HepG2 (cell line): ENCODE data around the gene SLC7A6OS. TPM values are rescaled to one million over a fixed set of nuclear protein-coding genes. Genes with fewer than 3 reads are reported as not detected.

ENCODE experiments used
- ARID2 ChIP-seq: sonication (generic); formaldehyde crosslinking; IDR thresholded peaks from 2 replicates; pipeline ENCODE4 v1.8.1; 2022; ENCODE audit warnings: mild to moderate bottlenecking, missing genetic modification reagents, borderline replicate concordance
- ATM ChIP-seq: fragments of 450-650 bp; IDR thresholded peaks from 2 replicates; pipeline ENCODE4 v1.7.1; 2017; ENCODE audit warnings: mild to moderate bottlenecking, borderline replicate concordance
- CCDC6 ChIP-seq: sonication (generic); formaldehyde crosslinking; IDR thresholded peaks from 2 replicates; pipeline ENCODE4 v1.8.1; 2022; ENCODE audit warnings: mild to moderate bottlenecking, missing genetic modification reagents, moderate library complexity
- CENPX ChIP-seq: sonication (generic); formaldehyde crosslinking; IDR thresholded peaks from 2 replicates; pipeline ENCODE4 v1.9.0; 2021; ENCODE audit warnings: mild to moderate bottlenecking, missing genetic modification reagents, moderate library complexity
- CHCHD3 ChIP-seq: sonication (generic); formaldehyde crosslinking; IDR thresholded peaks from 2 replicates; pipeline ENCODE4 v1.8.0; 2022; ENCODE audit warnings: mild to moderate bottlenecking, missing genetic modification reagents, moderate library complexity
- GATAD2A ChIP-seq: IDR thresholded peaks from 2 replicates; pipeline ENCODE4 v1.6.1; 2016
- HNF4G ChIP-seq, 2 experiments: sonication (generic) in 1 of 2; formaldehyde crosslinking in 1 of 2; IDR thresholded peaks; 2 replicates each; pipeline versions ENCODE4 v1.4.0 to v1.6.1; 2011 to 2020; ENCODE audit warnings: borderline replicate concordance in 2 of 2, low read depth in 2 of 2, mild to moderate bottlenecking in 2 of 2, low read length in 1 of 2, missing genetic modification reagents in 1 of 2, moderate library complexity in 1 of 2
- MED1 ChIP-seq: sonication (generic); formaldehyde crosslinking; IDR thresholded peaks from 2 replicates; pipeline ENCODE4 v1.4.0; 2020; ENCODE audit warnings: missing genetic modification reagents
- NBN ChIP-seq: fragments of 450-650 bp; conservative IDR thresholded peaks from 2 replicates; pipeline ENCODE4 v1.6.1; 2017
- NFIB ChIP-seq: sonication (generic); formaldehyde crosslinking; IDR thresholded peaks from 2 replicates; pipeline ENCODE4 v1.9.0; 2021; ENCODE audit warnings: missing genetic modification reagents, mild to moderate bottlenecking, borderline replicate concordance
- NR2F6 ChIP-seq, 2 experiments: IDR thresholded peaks; 2 replicates each; pipeline ENCODE4 v1.6.1; 2016; ENCODE audit warnings: antibody characterized with exemption in 1 of 2, mild to moderate bottlenecking in 1 of 2
- PHF5A ChIP-seq: IDR thresholded peaks from one replicate; pipeline ENCODE4 v1.6.1; 2018; ENCODE audit warnings: low read depth, missing genetic modification reagents; ENCODE audit not compliant: unreplicated experiment
- POLR2AphosphoS2 ChIP-seq: IDR thresholded peaks from 2 replicates; pipeline ENCODE4 v1.6.1; 2011; ENCODE audit warnings: low read depth, low read length, improper control_type of control experiment
- POLR2AphosphoS5 ChIP-seq: IDR thresholded peaks from 2 replicates; pipeline ENCODE4 v1.6.1; 2012; ENCODE audit warnings: low read depth, low read length
- PRPF4 ChIP-seq: fragments of 200-400 bp; formaldehyde crosslinking; IDR thresholded peaks from 2 replicates; pipeline ENCODE4 v1.6.1; 2016; ENCODE audit warnings: low read length, low read depth; ENCODE audit not compliant: poor library complexity, severe bottlenecking
- TOPORS ChIP-seq: sonication (generic); formaldehyde crosslinking; IDR thresholded peaks from 2 replicates; pipeline ENCODE4 v1.8.0; 2023; ENCODE audit warnings: mild to moderate bottlenecking, missing genetic modification reagents
- ZFAT ChIP-seq: sonication (generic); formaldehyde crosslinking; conservative IDR thresholded peaks from 2 replicates; pipeline ENCODE4 v1.8.1; 2023; ENCODE audit warnings: missing genetic modification reagents, inconsistent platforms
- ZFP62 ChIP-seq: sonication (generic); formaldehyde crosslinking; IDR thresholded peaks from 2 replicates; pipeline ENCODE4 v1.4.0; 2020; ENCODE audit warnings: missing genetic modification reagents
- ZNF143 ChIP-seq: sonication (generic); formaldehyde crosslinking; IDR thresholded peaks from 2 replicates; pipeline ENCODE4 v1.4.0; 2020; ENCODE audit warnings: missing genetic modification reagents
- ZNF232 ChIP-seq: sonication (generic); formaldehyde crosslinking; IDR thresholded peaks from 2 replicates; pipeline ENCODE4 v1.4.0; 2020; ENCODE audit warnings: missing genetic modification reagents, borderline replicate concordance
- ZNF251 ChIP-seq: sonication (generic); formaldehyde crosslinking; IDR thresholded peaks from 2 replicates; pipeline ENCODE4 v1.9.0; 2021; ENCODE audit warnings: mild to moderate bottlenecking, missing genetic modification reagents
- ZNF33A ChIP-seq: sonication (generic); formaldehyde crosslinking; IDR thresholded peaks from 2 replicates; pipeline ENCODE4 v1.5.1; 2020; ENCODE audit warnings: missing genetic modification reagents, mild to moderate bottlenecking, moderate library complexity, borderline replicate concordance
- ZNF614 ChIP-seq: IDR thresholded peaks from 2 replicates; pipeline ENCODE4 v1.6.1; 2018; ENCODE audit warnings: missing biosample characterization, missing genetic modification reagents, inconsistent platforms, borderline replicate concordance
- ZSCAN22 ChIP-seq: sonication (generic); formaldehyde crosslinking; IDR thresholded peaks from 2 replicates; pipeline ENCODE4 v1.4.0; 2020; ENCODE audit warnings: mild to moderate bottlenecking, missing genetic modification reagents
- polyA plus RNA-seq, 8 experiments: library from polyadenylated mRNA; depleted of rRNA in 3 of 8; stranded (reverse) in 7 of 8; unstranded in 1 of 8; fragments of >200 nt; fragmentation: Illumina TruSeq in 4 of 8; extraction: Trizol in 4 of 8; gene quantifications; 2 replicates each; pipeline versions ENCODE4 v1.2.1 to v1.2.3, GENCODE V29; 2011 to 2016; ENCODE audit warnings: low read depth in 4 of 8, missing spikeins in 1 of 8, mixed read lengths in 1 of 8; ENCODE audit not compliant: insufficient read depth in 1 of 8
- total RNA-seq, 5 experiments: library from RNA; depleted of rRNA; stranded (reverse); fragments of >200 nt; fragmentation: Illumina TruSeq; extraction: Trizol; gene quantifications; 2 replicates each; pipeline ENCODE4 v1.2.3, GENCODE V29; 2016; ENCODE audit warnings: low read depth in 1 of 5
- TF ChIP-seq, protein P1 (sequence below): sonication (generic); formaldehyde crosslinking; conservative IDR thresholded peaks from 2 replicates; pipeline ENCODE4 v1.4.0; 2020; ENCODE audit warnings: missing genetic modification reagents
- TF ChIP-seq, protein P2 (sequence below): IDR thresholded peaks from 2 replicates; pipeline ENCODE4 v1.6.1; 2016; ENCODE audit warnings: missing compliant biosample characterization, missing genetic modification reagents, borderline replicate concordance
- TF ChIP-seq, protein P3 (sequence below): IDR thresholded peaks from 2 replicates; pipeline ENCODE4 v1.6.1; 2016; ENCODE audit warnings: low read depth, control low read depth

Gene SLC7A6OS
- total and polyA plus RNA-seq, 2 of the 13 experiments (the other 11 are each of a cell fraction or from before 2014, with no cell fraction given): 11.2 to 21.5 TPM

DNA sequence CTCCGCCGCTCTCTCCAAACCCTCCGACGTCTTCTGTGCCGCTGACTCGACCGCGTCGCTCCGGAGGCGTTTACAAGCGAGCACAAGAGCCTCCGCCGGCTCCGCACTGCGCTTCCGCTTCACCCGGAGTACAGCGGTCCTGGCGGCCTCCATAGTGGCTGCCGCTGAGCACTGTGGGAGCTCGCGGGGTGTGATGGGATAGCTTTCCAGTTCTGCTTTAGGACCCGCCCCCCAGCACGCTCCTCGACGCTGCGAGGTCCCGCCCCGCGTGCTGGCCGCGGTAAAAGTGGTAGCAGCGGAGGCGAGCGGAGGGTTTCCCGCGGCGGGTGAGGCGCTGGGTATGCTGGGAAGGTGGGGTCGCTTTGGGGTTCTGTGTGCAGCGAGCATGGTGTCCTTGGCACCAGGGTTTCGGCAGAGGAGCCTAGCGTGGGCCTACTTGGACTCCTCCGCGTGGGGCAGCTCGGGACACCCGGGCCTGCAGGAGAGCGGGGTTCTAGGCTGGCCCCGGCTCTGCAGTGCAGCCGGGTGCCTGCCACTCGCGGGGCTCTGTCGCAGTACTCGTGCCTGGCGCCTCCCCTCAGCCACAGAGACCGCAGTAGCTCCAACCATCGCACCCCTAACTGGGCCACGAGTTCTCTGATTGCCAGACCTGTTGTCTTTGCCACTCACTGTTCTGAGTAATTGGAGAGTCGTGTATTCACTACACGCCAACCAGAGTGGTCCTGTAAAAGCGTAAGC is at the start of gene SLC7A6OS, which contains the start of gene PRMT7 (continued):
- TF ChIP-seq, protein P1, sequence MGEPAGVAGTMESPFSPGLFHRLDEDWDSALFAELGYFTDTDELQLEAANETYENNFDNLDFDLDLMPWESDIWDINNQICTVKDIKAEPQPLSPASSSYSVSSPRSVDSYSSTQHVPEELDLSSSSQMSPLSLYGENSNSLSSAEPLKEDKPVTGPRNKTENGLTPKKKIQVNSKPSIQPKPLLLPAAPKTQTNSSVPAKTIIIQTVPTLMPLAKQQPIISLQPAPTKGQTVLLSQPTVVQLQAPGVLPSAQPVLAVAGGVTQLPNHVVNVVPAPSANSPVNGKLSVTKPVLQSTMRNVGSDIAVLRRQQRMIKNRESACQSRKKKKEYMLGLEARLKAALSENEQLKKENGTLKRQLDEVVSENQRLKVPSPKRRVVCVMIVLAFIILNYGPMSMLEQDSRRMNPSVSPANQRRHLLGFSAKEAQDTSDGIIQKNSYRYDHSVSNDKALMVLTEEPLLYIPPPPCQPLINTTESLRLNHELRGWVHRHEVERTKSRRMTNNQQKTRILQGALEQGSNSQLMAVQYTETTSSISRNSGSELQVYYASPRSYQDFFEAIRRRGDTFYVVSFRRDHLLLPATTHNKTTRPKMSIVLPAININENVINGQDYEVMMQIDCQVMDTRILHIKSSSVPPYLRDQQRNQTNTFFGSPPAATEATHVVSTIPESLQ: peak; percentile 95
- TF ChIP-seq NFIB (CRISPR knock-in tag): peak; percentile 94; the same call in 1 of the 2 replicates
- TF ChIP-seq GATAD2A (CRISPR knock-in tag): peak; percentile 92
- peak; percentile 99 for TF ChIP-seq CHCHD3 (CRISPR knock-in tag)
- no peak for TF ChIP-seq PRPF4
- TF ChIP-seq MED1: peak; percentile 95
- peak; percentile 100 for TF ChIP-seq CCDC6 (CRISPR knock-in tag)
- peak; percentile 99 for TF ChIP-seq TOPORS (CRISPR knock-in tag)
- peak; percentile 77 for TF ChIP-seq PHF5A (CRISPR knock-in tag)
- no peak for TF ChIP-seq CENPX (CRISPR knock-in tag)
- TF ChIP-seq ZNF143 (CRISPR knock-in tag): peak; percentile 99
- TF ChIP-seq POLR2AphosphoS5: peak; percentile 97
- TF ChIP-seq ZFP62 (CRISPR knock-in tag): 0 out of 2 replicates have a peak, but pooled peaks have one; percentile 91
- no peak; the same call in 1 of the 2 replicates for TF ChIP-seq ZNF614
- TF ChIP-seq ZNF33A: peak; percentile 98
- TF ChIP-seq ZNF232 (CRISPR knock-in tag): peak; percentile 99
- no peak; the same call in 1 of the 2 replicates for TF ChIP-seq ZNF251 (CRISPR knock-in tag)
- no peak; the same call in 1 of the 2 replicates for TF ChIP-seq NR2F6 (IDR thresholded peaks at IDR 0.05)
- 0 out of 2 replicates have a peak, but pooled peaks have one; percentile 77 for TF ChIP-seq NR2F6 (CRISPR knock-in tag; IDR thresholded peaks at IDR 0.05)
- 0 out of 2 replicates have a peak, but pooled peaks have one; percentile 38 for TF ChIP-seq POLR2AphosphoS2
- no peak for TF ChIP-seq ATM
- peak; percentile 100 for TF ChIP-seq ARID2 (CRISPR knock-in tag)
- peak; percentile 85; the same call in 1 of the 2 replicates for TF ChIP-seq ZSCAN22 (CRISPR knock-in tag)
- TF ChIP-seq, protein P2, sequence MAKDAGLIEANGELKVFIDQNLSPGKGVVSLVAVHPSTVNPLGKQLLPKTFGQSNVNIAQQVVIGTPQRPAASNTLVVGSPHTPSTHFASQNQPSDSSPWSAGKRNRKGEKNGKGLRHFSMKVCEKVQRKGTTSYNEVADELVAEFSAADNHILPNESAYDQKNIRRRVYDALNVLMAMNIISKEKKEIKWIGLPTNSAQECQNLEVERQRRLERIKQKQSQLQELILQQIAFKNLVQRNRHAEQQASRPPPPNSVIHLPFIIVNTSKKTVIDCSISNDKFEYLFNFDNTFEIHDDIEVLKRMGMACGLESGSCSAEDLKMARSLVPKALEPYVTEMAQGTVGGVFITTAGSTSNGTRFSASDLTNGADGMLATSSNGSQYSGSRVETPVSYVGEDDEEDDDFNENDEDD (CRISPR knock-in tag): peak; percentile 99
- TF ChIP-seq ZFAT (CRISPR knock-in tag): peak; percentile 95
- TF ChIP-seq, protein P3, sequence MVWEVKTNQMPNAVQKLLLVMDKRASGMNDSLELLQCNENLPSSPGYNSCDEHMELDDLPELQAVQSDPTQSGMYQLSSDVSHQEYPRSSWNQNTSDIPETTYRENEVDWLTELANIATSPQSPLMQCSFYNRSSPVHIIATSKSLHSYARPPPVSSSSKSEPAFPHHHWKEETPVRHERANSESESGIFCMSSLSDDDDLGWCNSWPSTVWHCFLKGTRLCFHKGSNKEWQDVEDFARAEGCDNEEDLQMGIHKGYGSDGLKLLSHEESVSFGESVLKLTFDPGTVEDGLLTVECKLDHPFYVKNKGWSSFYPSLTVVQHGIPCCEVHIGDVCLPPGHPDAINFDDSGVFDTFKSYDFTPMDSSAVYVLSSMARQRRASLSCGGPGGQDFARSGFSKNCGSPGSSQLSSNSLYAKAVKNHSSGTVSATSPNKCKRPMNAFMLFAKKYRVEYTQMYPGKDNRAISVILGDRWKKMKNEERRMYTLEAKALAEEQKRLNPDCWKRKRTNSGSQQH (CRISPR knock-in tag): peak; percentile 99
- no peak for TF ChIP-seq HNF4G (IDR thresholded peaks at IDR 0.05; ENCODE audit: borderline replicate concordance, low read depth, low read length)
- TF ChIP-seq HNF4G (CRISPR knock-in tag; IDR thresholded peaks at IDR 0.05; ENCODE audit: borderline replicate concordance, low read depth): peak; percentile 85
- TF ChIP-seq NBN: no peak
